ENCODE data around the gene MYO15A.
A peak's percentile ranks its signal among the peaks of the same experiment; 100 is the strongest.

The MYO15A gene

GRCh38 chr17:18226284-18226945 lies 117.9 kb downstream of the MYO15A start (continued):
- no peak for TF ChIP-seq INSM2 (tag by site-specific recombination; IDR thresholded peaks at IDR 0.05)
- no peak for TF ChIP-seq ZNF747 (tag by site-specific recombination; IDR thresholded peaks at IDR 0.05)
- no peak for TF ChIP-seq ZNF560 (tag by site-specific recombination; IDR thresholded peaks at IDR 0.05; ENCODE audit: borderline replicate concordance)
- TF ChIP-seq ZNF600 (tag by site-specific recombination; IDR thresholded peaks at IDR 0.05): no peak
- TF ChIP-seq ZNF777 (tag by site-specific recombination; IDR thresholded peaks at IDR 0.05; ENCODE audit: borderline replicate concordance): no peak
- no peak for TF ChIP-seq KLF9 (tag by site-specific recombination; IDR thresholded peaks at IDR 0.05; ENCODE audit: low read depth)
- TF ChIP-seq ZNF624 (tag by site-specific recombination; IDR thresholded peaks at IDR 0.05): no peak
- no peak for TF ChIP-seq ZNF138 (tag by site-specific recombination; IDR thresholded peaks at IDR 0.05; ENCODE audit: borderline replicate concordance)
- no peak for TF ChIP-seq ZSCAN30 (tag by site-specific recombination; IDR thresholded peaks at IDR 0.05)
- no peak for TF ChIP-seq ZNF184 (tag by site-specific recombination; IDR thresholded peaks at IDR 0.05)
- no peak for TF ChIP-seq ZNF16 (tag by site-specific recombination; IDR thresholded peaks at IDR 0.05; ENCODE audit: low read depth)
- TF ChIP-seq ZNF549 (tag by site-specific recombination; IDR thresholded peaks at IDR 0.05): no peak
- TF ChIP-seq ZNF324 (tag by site-specific recombination; IDR thresholded peaks at IDR 0.05): no peak
- no peak for TF ChIP-seq ZNF335 (tag by site-specific recombination; conservative IDR thresholded peaks at IDR 0.05)
- TF ChIP-seq ZNF24 (tag by site-specific recombination; IDR thresholded peaks at IDR 0.05): no peak
- TF ChIP-seq ZNF311 (tag by site-specific recombination; IDR thresholded peaks at IDR 0.05; ENCODE audit: borderline replicate concordance): no peak
- TF ChIP-seq ZNF843 (tag by site-specific recombination; IDR thresholded peaks at IDR 0.05): no peak
- TF ChIP-seq HOXC10 (CRISPR knock-in tag; IDR thresholded peaks at IDR 0.05): no peak
- peak; percentile 92 for TF ChIP-seq ZNF398 (tag by site-specific recombination; IDR thresholded peaks at IDR 0.05)
- peak; percentile 8; the same call in 1 of the 2 replicates for TF ChIP-seq KLF17 (tag by site-specific recombination; IDR thresholded peaks at IDR 0.05)
- no peak for TF ChIP-seq ZNF112 (tag by site-specific recombination; IDR thresholded peaks at IDR 0.05)
- TF ChIP-seq ZNF621 (tag by site-specific recombination; IDR thresholded peaks at IDR 0.05): no peak
- TF ChIP-seq REPIN1 (tag by site-specific recombination; IDR thresholded peaks at IDR 0.05; ENCODE audit: low read depth): no peak
- peak; percentile 44; the same call in 1 of the 2 replicates for TF ChIP-seq ZBTB20 (tag by site-specific recombination; IDR thresholded peaks at IDR 0.05)
- 0 out of 2 replicates have a peak, but pooled peaks have one; percentile 1 for TF ChIP-seq ZBTB48 (tag by site-specific recombination; IDR thresholded peaks at IDR 0.05)

GRCh38 chr17:18227635-18228034 lies 119.1 kb downstream of the MYO15A start:
- no peak for TF ChIP-seq ZNF776 (tag by site-specific recombination; IDR thresholded peaks at IDR 0.05; ENCODE audit: borderline replicate concordance)
- no peak for TF ChIP-seq ZNF513 (tag by site-specific recombination; IDR thresholded peaks at IDR 0.05)
- no peak for TF ChIP-seq ZNF169 (tag by site-specific recombination; IDR thresholded peaks at IDR 0.05)
- no peak for TF ChIP-seq KLF9 (tag by site-specific recombination; IDR thresholded peaks at IDR 0.05; ENCODE audit: low read depth)
- TF ChIP-seq GFI1B (tag by site-specific recombination; IDR thresholded peaks at IDR 0.05): no peak
- TF ChIP-seq ZNF48 (tag by site-specific recombination; IDR thresholded peaks at IDR 0.05): no peak
- no peak for TF ChIP-seq ZNF404 (tag by site-specific recombination; IDR thresholded peaks at IDR 0.05)
- TF ChIP-seq ZNF366 (tag by site-specific recombination; conservative IDR thresholded peaks at IDR 0.05): no peak
- TF ChIP-seq ZNF501 (tag by site-specific recombination; IDR thresholded peaks at IDR 0.05): no peak
- Histone ChIP-seq H3K4me1 (ENCODE audit: control insufficient read depth, insufficient read depth, low read length) (peaks cover 4% of the 10 kb centered on the region; the same call in 1 of the 2 replicates), H3K9me3 (ENCODE audit: control insufficient read depth, insufficient read depth, low read depth, low read length) (no peaks in the 10 kb centered on the region), H3K36me3 (ENCODE audit: control insufficient read depth in 2 of 2, insufficient read depth in 1 of 2, low read length in 2 of 2) (peaks cover 0 to 16% of the 10 kb centered on the region in 2 experiments; a peak in 2 of 3 replicates), H3K27ac (ENCODE audit: extremely low read depth, low read depth, low read length) (no peak overlapping the region), H3K4me3 (ENCODE audit: low read depth, low read length) (no peak overlapping the region)
- POLR2A ChIA-PET: no interaction called here
- CTCF ChIA-PET: no interaction called here

Data from HEK293 (cell line).